ENCODE measurements around the gene SORCS1. TPM values are rescaled to one million over a fixed set of nuclear protein-coding genes. Genes with fewer than 3 reads are reported as not detected.

The SORCS1 gene
- total RNA-seq, 1 experiment from 2014 or later, result 1.7 TPM

- H3K9me3 ChIP-seq (ENCODE audit: control insufficient read depth, low read depth, low read length), result no peaks in the 10 kb centered on the region
- no peaks in the 10 kb centered on the region; the same call in 1 of the 2 replicates for H3K4me1 ChIP-seq (ENCODE audit: insufficient read depth, low read length)
- H2BK120ac ChIP-seq (ENCODE audit: low read depth, low read length, poor library complexity, severe bottlenecking), result no peak overlapping the region
- H3K23me2 ChIP-seq (ENCODE audit: insufficient read length, low read depth, low read length, poor library complexity, severe bottlenecking), result no peaks in the 10 kb centered on the region
- H3K79me1 ChIP-seq (ENCODE audit: insufficient read depth, low read depth, low read length, poor library complexity, severe bottlenecking), result no peaks in the 10 kb centered on the region
- H3K9me3 Mint-ChIP-seq, result no peaks in the 10 kb centered on the region
- H2AK5ac ChIP-seq (ENCODE audit: insufficient read length, low read length), result no peak overlapping the region
- H2BK20ac ChIP-seq (ENCODE audit: low read depth, low read length, poor library complexity, severe bottlenecking), result no peak overlapping the region
- H3K27ac ChIP-seq (ENCODE audit: insufficient read length, low read depth, low read length), result no peak overlapping the region
- H3K18ac ChIP-seq (ENCODE audit: insufficient read length, low read depth, low read length), result no peak overlapping the region
- H3K9ac ChIP-seq (ENCODE audit: extremely low read depth, insufficient read length, low read length), result no peak overlapping the region
- no peak overlapping the region for H3K56ac ChIP-seq (ENCODE audit: insufficient read length, low read depth, low read length)
- no peak overlapping the region for H4K91ac ChIP-seq (ENCODE audit: insufficient read length, low read depth, low read length)
- H3K27ac Mint-ChIP-seq, result no peak overlapping the region
- H3K27me3 Mint-ChIP-seq (ENCODE audit: low read depth), result no peaks in the 10 kb centered on the region
- no peak overlapping the region for H3K4ac ChIP-seq (ENCODE audit: low read depth, low read length)
- H3K23ac ChIP-seq (ENCODE audit: insufficient read length, low read depth, low read length), result no peak overlapping the region
- H3K36me3 Mint-ChIP-seq (ENCODE audit: insufficient read depth in 1 of 3, low read depth in 3 of 3), result no peaks in the 10 kb centered on the region
- no peaks in the 10 kb centered on the region for H4K20me1 ChIP-seq (ENCODE audit: control insufficient read depth, insufficient read depth, insufficient read length)
- H4K8ac ChIP-seq (replicated peaks; ENCODE audit: insufficient read length, low read depth, low read length), result no peak overlapping the region
- no peaks in the 10 kb centered on the region for H3K27me3 ChIP-seq (ENCODE audit: insufficient read depth, low read length)
- no CpG with 5 or more reads among the region's 4 CpGs for WGBS (ENCODE audit: extremely low coverage, insufficient read length, low lambda C conversion rate)
- H2BK5ac ChIP-seq (ENCODE audit: insufficient read length, low read length), result no peak overlapping the region
- H3K4me2 ChIP-seq (ENCODE audit: insufficient read depth, insufficient read length, low read length), result no peak overlapping the region
- no peak overlapping the region for H2BK15ac ChIP-seq (ENCODE audit: low read depth, low read length)
- no peak overlapping the region for H3K4me3 Mint-ChIP-seq
- H3K14ac ChIP-seq (ENCODE audit: insufficient read depth, low read length), result no peak overlapping the region
- H3K79me2 ChIP-seq (ENCODE audit: insufficient read depth, low read length), result no peaks in the 10 kb centered on the region
- no peak for DNase-seq
- no peak overlapping the region for H2BK12ac ChIP-seq (ENCODE audit: insufficient read length, low read depth, low read length)
- no peak overlapping the region for H2AFZ ChIP-seq (ENCODE audit: low read length)
- no peak for TF ChIP-seq CTCF (conservative IDR thresholded peaks at IDR 0.05)
- peaks cover 13 to 15% of the 10 kb centered on the region in 2 experiments for H3K4me1 Mint-ChIP-seq
- no peak overlapping the region for H4K5ac ChIP-seq (ENCODE audit: insufficient read length, low read depth, low read length)
- no peak overlapping the region for H3T11ph ChIP-seq (ENCODE audit: low read length)
Measured at GRCh38 chr10:107067843-107068242, 96.7 kb downstream of the SORCS1 start.

Data from H9 (cell line).